CD8-positive, alpha-beta memory T cell (primary cell): ENCODE data around the gene ISYNA1. TPM values are rescaled to one million over a fixed set of nuclear protein-coding genes. Genes with fewer than 3 reads are reported as not detected.

ENCODE experiments used
- CTCF ChIA-PET: fragments of 350-600 bp; sonication (Branson Sonifier 250); formaldehyde crosslinking; loops from one replicate; lab custom pipeline; 2021; ENCODE audit warnings: antibody characterized with exemption; lab: Charles Lee
- POLR2A ChIA-PET: fragments of 350-600 bp; sonication (Branson Sonifier 250); formaldehyde crosslinking; loops from one replicate; lab custom pipeline; 2021; ENCODE audit warnings: antibody characterized with exemption; lab: Charles Lee
- DNase-seq, 5 donors: peaks; one replicate each; pipeline versions ENCODE4 v3.0.0 to v3.0.0-alpha.2; 2020 to 2022; ENCODE audit warnings: mixed read lengths in 1 of 5
- H3K27ac ChIP-seq: one replicate; pipeline ENCODE4 v1.7.0; 2013; ENCODE audit warnings: low read depth, mild to moderate bottlenecking, low read length, moderate library complexity
- H3K27me3 ChIP-seq: 2 replicates; pipeline ENCODE4 v1.7.0; 2013; ENCODE audit warnings: low read length, mild to moderate bottlenecking; ENCODE audit not compliant: insufficient read depth, poor library complexity, severe bottlenecking
- H3K36me3 ChIP-seq: 2 replicates; pipeline ENCODE4 v1.7.0; 2013; ENCODE audit warnings: mild to moderate bottlenecking, low read length, moderate library complexity; ENCODE audit not compliant: insufficient read depth
- H3K4me1 ChIP-seq: 2 replicates; pipeline ENCODE4 v1.7.0; 2013; ENCODE audit warnings: mild to moderate bottlenecking, low read length, moderate library complexity; ENCODE audit not compliant: insufficient read depth
- H3K4me3 ChIP-seq: 2 replicates; pipeline ENCODE4 v1.7.0; 2013; ENCODE audit warnings: mild to moderate bottlenecking, low read length
- H3K9me3 ChIP-seq: 2 replicates; pipeline ENCODE4 v1.7.0; 2013; ENCODE audit warnings: mild to moderate bottlenecking, low read length
- H3K27ac Mint-ChIP-seq, 8 donors: one replicate each; pipeline ENCODE4 v1.8.0; 2020 to 2021; ENCODE audit warnings: mixed read lengths in 8 of 8, mild to moderate bottlenecking in 6 of 8, inconsistent platforms in 3 of 8, moderate library complexity in 3 of 8
- H3K27me3 Mint-ChIP-seq, 2 donors: one replicate each; pipeline ENCODE4 v1.8.0; 2020 to 2021; ENCODE audit warnings: mixed read lengths in 2 of 2, mild to moderate bottlenecking in 1 of 2, moderate library complexity in 1 of 2
- H3K36me3 Mint-ChIP-seq, 3 donors: one replicate each; pipeline ENCODE4 v1.8.0; 2020 to 2021; ENCODE audit warnings: mixed read lengths in 3 of 3, inconsistent platforms in 1 of 3, mild to moderate bottlenecking in 1 of 3
- H3K4me1 Mint-ChIP-seq, 3 donors: one replicate each; pipeline ENCODE4 v1.8.0; 2020 to 2021; ENCODE audit warnings: mixed read lengths in 3 of 3, inconsistent platforms in 1 of 3, mild to moderate bottlenecking in 1 of 3
- H3K4me3 Mint-ChIP-seq, 7 donors: one replicate each; pipeline ENCODE4 v1.8.0; 2020 to 2021; ENCODE audit warnings: mixed read lengths in 7 of 7, mild to moderate bottlenecking in 6 of 7, moderate library complexity in 4 of 7, inconsistent platforms in 2 of 7
- H3K9me3 Mint-ChIP-seq, 5 donors: one replicate each; pipeline ENCODE4 v1.8.0; 2020 to 2022; ENCODE audit warnings: mixed read lengths in 5 of 5, mild to moderate bottlenecking in 3 of 5, moderate library complexity in 2 of 5, inconsistent platforms in 1 of 5
- polyA plus RNA-seq: library from polyadenylated mRNA; unstranded; fragments of 300-500 nt; fragmentation: Illumina TruSeq; gene quantifications from one replicate; pipeline ENCODE4 v1.2.3, GENCODE V29; 2021
- total RNA-seq, 2 experiments: library from RNA; stranded (reverse); gene quantifications; one replicate each; pipeline ENCODE4 v1.2.3, GENCODE V29; 2021

ISYNA1 gene
- total and polyA plus RNA-seq, 3 experiments from 2014 or later = 18.2 to 33.2 (median 20.3) TPM

GRCh38 chr19:18456974-18457373, 19.0 kb upstream of the ISYNA1 start:
- Mint-ChIP-seq H3K27ac (peak overlapping the region in 1 of 8 donors; percentile 86), H3K9me3 (no peaks in the 10 kb centered on the region), H3K27me3 (peaks cover 0 to 2% of the 10 kb centered on the region in 2 donors), H3K36me3 (peaks cover 1 to 77% (median 3%) of the 10 kb centered on the region in 3 donors), H3K4me1 (peaks cover 2 to 4% (median 3%) of the 10 kb centered on the region in 3 donors), H3K4me3 (no peak overlapping the region)
- Histone ChIP-seq H3K27ac (no peak overlapping the region), H3K27me3 (no peaks in the 10 kb centered on the region), H3K9me3 (no peaks in the 10 kb centered on the region), H3K4me1 (no peaks in the 10 kb centered on the region), H3K4me3 (no peak overlapping the region), H3K36me3 (peaks cover 21% of the 10 kb centered on the region)
- DNase-seq = no peak
- ChIA-PET CTCF (interaction anchor here (1.0 to 1.3 kb wide), 2 partner anchors 64 to 390 kb away, joined by 3 to 4 read pairs; no protein-coding TSS in a partner anchor), POLR2A (no interaction called here)

DNA sequence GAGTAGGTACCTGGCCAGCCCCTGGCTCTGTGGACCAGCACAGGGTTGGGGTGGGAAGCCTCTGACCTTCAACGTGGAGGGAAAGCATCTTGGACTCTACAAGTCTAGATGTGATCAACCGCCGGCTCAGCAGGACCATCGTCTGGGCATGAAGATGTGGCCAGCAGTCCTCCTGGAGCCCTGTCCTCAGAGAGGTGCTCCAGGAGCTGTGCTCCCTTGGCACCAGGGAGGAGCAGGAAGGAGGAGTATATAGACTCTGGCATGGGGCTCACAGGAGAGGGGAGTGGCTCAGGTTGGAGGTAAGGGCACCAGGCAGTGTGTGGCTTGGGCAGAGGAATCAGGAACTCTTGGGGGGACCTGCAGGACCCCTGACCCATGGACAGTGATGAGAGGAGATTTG, 18.3 kb upstream of the ISYNA1 start:
- H3K36me3 ChIP-seq = peaks cover 17% of the 10 kb centered on the region
- peak overlapping the region in 3 of 8 donors; percentile 8 to 48 (median 15) for H3K27ac Mint-ChIP-seq

DNA sequence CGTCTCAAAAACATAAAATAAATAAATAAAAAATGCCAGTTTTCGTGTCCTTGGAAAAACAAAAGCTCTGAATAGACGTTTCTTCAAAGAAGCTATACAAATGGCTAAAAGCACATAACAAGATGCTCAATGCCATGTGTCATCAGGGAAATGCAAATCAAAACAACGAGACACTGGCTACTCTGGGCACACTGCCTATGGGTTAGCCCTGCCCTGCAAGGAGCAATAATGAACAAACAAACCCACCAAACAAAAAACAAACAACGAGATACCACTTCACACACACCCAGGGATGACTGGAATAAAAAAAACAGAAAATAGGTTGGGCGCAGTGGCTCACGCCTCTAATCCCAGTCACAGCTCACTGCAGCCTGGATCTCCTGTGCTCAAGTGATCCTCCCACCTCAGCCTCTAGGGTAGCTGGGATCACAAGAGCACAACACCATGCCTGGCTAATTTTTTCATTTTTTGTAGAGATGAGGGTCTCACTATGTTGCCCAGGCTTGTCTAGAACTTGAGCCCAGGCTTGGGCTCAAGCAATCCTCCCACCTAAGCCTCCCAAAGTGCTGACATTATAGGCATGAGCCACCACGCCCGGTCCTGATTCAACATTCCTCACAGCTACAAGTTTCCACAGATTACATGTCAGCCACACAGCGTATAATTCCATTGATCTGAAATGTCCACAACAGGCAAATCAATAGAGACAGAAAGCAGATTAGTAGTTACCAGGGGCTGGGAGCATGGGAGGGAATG, 15.5 kb upstream of the ISYNA1 start:
- H3K27ac Mint-ChIP-seq = peak overlapping the region in 6 of 8 donors; percentile 1 to 64 (median 36)
- peaks cover 3 to 8% (median 4%) of the 10 kb centered on the region in 3 donors for H3K4me1 Mint-ChIP-seq
- Histone ChIP-seq H3K27ac (no peak overlapping the region), H3K36me3 (peaks cover 7% of the 10 kb centered on the region), H3K4me1 (no peaks in the 10 kb centered on the region), H3K27me3 (no peaks in the 10 kb centered on the region), H3K4me3 (no peak overlapping the region), H3K9me3 (no peaks in the 10 kb centered on the region)
- POLR2A ChIA-PET = no interaction called here
- CTCF ChIA-PET = interaction anchor here (1.0 to 1.9 kb wide), 4 partner anchors 13 to 136 kb away, joined by 3 to 6 read pairs (median 4); partner anchors contain the start of genes KXD1 and REX1BD
- no peaks in the 10 kb centered on the region for H3K27me3 Mint-ChIP-seq
- H3K4me3 Mint-ChIP-seq = no peak overlapping the region
- H3K9me3 Mint-ChIP-seq = no peaks in the 10 kb centered on the region
- no peak for DNase-seq
- peaks cover 0 to 75% (median 2%) of the 10 kb centered on the region in 3 donors for H3K36me3 Mint-ChIP-seq

More for the DNA sequence above, 18.3 kb upstream of the ISYNA1 start:
- ChIA-PET CTCF (interaction anchor here (1.3 kb wide), 1 partner anchor 64 kb away, joined by 4 read pairs; no protein-coding TSS in a partner anchor), POLR2A (no interaction called here)
- H3K9me3 ChIP-seq = no peaks in the 10 kb centered on the region
- H3K27ac ChIP-seq = no peak overlapping the region
- H3K36me3 Mint-ChIP-seq = peaks cover 0 to 74% (median 1%) of the 10 kb centered on the region in 3 donors
- no peaks in the 10 kb centered on the region for H3K27me3 Mint-ChIP-seq
- H3K4me1 Mint-ChIP-seq = peaks cover 0 to 1% (median 0%) of the 10 kb centered on the region in 3 donors
- no peak for DNase-seq
- H3K9me3 Mint-ChIP-seq = no peaks in the 10 kb centered on the region
- H3K4me1 ChIP-seq = no peaks in the 10 kb centered on the region
- H3K4me3 Mint-ChIP-seq = no peak overlapping the region
- no peak overlapping the region for H3K4me3 ChIP-seq
- no peaks in the 10 kb centered on the region for H3K27me3 ChIP-seq

- ChIA-PET POLR2A (no interaction called here), CTCF (interaction anchor here (1.2 to 4.2 kb wide), 11 partner anchors 9 to 395 kb away, joined by 3 to 30 read pairs (median 6); partner anchors contain the start of genes ELL, ISYNA1, REX1BD and SSBP4)
- Histone ChIP-seq H3K27me3 (no peaks in the 10 kb centered on the region), H3K4me3 (no peak overlapping the region), H3K4me1 (no peaks in the 10 kb centered on the region), H3K9me3 (no peaks in the 10 kb centered on the region), H3K27ac (no peak overlapping the region), H3K36me3 (peaks cover 14% of the 10 kb centered on the region)
- Mint-ChIP-seq H3K4me1 (peaks cover 4 to 8% (median 5%) of the 10 kb centered on the region in 3 donors), H3K9me3 (no peaks in the 10 kb centered on the region), H3K27ac (peak overlapping the region in 2 of 8 donors; percentile 36 to 87), H3K4me3 (no peak overlapping the region), H3K36me3 (peaks cover 0 to 75% (median 6%) of the 10 kb centered on the region in 3 donors), H3K27me3 (no peaks in the 10 kb centered on the region)
- DNase-seq = no peak
These were observed 14.5 kb upstream of the ISYNA1 start for GRCh38 chr19:18452386-18452785.

DNA sequence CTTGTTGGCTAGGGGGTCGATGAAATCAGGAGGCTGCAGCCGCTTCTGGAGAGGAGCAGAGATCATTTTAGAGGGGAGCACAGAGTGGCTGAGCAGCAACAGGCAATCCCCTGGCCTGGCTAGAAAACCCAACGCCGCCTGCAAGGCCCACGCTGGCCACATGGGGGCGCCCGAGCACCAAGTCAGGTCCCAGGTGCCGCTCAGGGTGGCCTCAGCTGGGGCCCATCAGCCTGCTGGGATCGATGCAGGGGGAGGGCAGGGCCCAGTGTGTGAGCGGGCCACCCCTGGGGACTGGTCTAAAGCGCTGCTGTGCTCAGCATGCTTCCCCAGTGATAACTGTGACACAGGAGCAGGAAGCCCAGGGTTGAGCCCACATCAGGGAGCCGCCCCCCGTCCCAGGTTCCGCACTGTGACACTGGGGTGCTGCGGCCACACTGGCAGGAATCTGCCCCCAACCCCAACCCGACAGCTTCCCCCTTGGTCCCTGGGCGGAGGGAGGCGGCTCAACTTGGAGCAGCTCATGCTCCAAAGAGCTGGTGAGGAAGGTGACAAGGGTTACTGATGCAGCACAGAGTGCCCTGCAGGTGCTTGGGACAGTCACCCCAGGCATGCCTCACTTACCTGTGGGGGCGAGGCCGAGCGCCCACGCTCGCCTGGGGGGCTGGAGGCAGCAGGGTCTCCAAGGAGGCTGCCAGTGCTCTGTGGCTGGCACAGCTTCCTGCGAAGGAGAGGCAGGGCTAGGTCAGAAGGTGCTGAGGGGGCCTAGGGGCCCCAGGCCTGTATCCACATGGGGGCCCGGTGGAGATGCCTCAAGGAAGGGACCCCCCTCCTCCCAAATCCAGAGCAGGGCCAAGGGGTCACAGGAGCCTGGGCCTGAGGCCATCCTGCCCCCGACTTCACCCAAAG, 13.3 kb upstream of the ISYNA1 start:
- Histone ChIP-seq H3K4me1 (no peaks in the 10 kb centered on the region), H3K27ac (no peak overlapping the region), H3K27me3 (no peaks in the 10 kb centered on the region), H3K9me3 (no peaks in the 10 kb centered on the region), H3K36me3 (peaks cover 17% of the 10 kb centered on the region), H3K4me3 (no peak overlapping the region)
- CTCF ChIA-PET = interaction anchor here (0.6 to 4.2 kb wide), 37 partner anchors 8 to 536 kb away, joined by 3 to 30 read pairs (median 5); partner anchors contain the start of genes ELL, ISYNA1, REX1BD and SSBP4
- Mint-ChIP-seq H3K36me3 (peaks cover 0 to 77% (median 6%) of the 10 kb centered on the region in 3 donors), H3K4me3 (peak overlapping the region in 1 of 7 donors; percentile 84), H3K27ac (peak overlapping the region in 5 of 8 donors; percentile 14 to 94 (median 80)), H3K9me3 (no peaks in the 10 kb centered on the region), H3K4me1 (peaks cover 4 to 8% (median 5%) of the 10 kb centered on the region in 3 donors), H3K27me3 (no peaks in the 10 kb centered on the region)
- POLR2A ChIA-PET = interaction anchor here (1.2 kb wide), 1 partner anchor 120 kb away, joined by 4 read pairs; the partner anchor contains the start of gene UBA52
- peak; percentile 78 to 89 (median 83) for DNase-seq

GRCh38 chr19:18450021-18450930, 12.3 kb upstream of the ISYNA1 start:
- peaks cover 4 to 8% (median 5%) of the 10 kb centered on the region in 3 donors for H3K4me1 Mint-ChIP-seq
- peak overlapping the region in 5 of 8 donors; percentile 14 to 94 (median 80) for H3K27ac Mint-ChIP-seq
- H3K27me3 Mint-ChIP-seq = no peaks in the 10 kb centered on the region
- H3K27me3 ChIP-seq = no peaks in the 10 kb centered on the region
- H3K4me3 Mint-ChIP-seq = peak overlapping the region in 1 of 7 donors; percentile 84
- DNase-seq = no peak
- no peaks in the 10 kb centered on the region for H3K9me3 Mint-ChIP-seq
- peaks cover 0 to 76% (median 6%) of the 10 kb centered on the region in 3 donors for H3K36me3 Mint-ChIP-seq
- POLR2A ChIA-PET = interaction anchor here (1.2 kb wide), 1 partner anchor 121 kb away, joined by 4 read pairs; the partner anchor contains the start of gene UBA52
- H3K4me3 ChIP-seq = no peak overlapping the region
- H3K36me3 ChIP-seq = peaks cover 24% of the 10 kb centered on the region
- CTCF ChIA-PET = interaction anchor here (0.7 to 4.2 kb wide), 28 partner anchors 7 to 537 kb away, joined by 3 to 30 read pairs (median 6); partner anchors contain the start of genes ELL, REX1BD, SSBP4 and UBA52
- no peaks in the 10 kb centered on the region for H3K4me1 ChIP-seq
- no peak overlapping the region for H3K27ac ChIP-seq
- H3K9me3 ChIP-seq = no peaks in the 10 kb centered on the region
